GM23338 (cell line): ENCODE results near the gene ABCA4. TPM values are rescaled to one million over a fixed set of nuclear protein-coding genes. Genes with fewer than 3 reads are reported as not detected.

Source experiments
- ATAC-seq: fragments of 200-7000 bp; cut with Tn5 transposase; 3 replicates; pipeline ENCODE4 v1.9.1; 2020
- DNase-seq: peaks from one replicate; pipeline ENCODE4 v3.0.0-alpha.2; 2015; ENCODE audit warnings: low spot score
- H2AFZ ChIP-seq: fragments of 200-600 bp; sonication (generic); 2 replicates; pipeline ENCODE4 v1.8.0; 2016; ENCODE audit warnings: antibody characterized with exemption, mild to moderate bottlenecking, moderate library complexity
- H3F3A ChIP-seq: fragments of 200-600 bp; sonication (generic); replicated peaks from 2 replicates; pipeline ENCODE4 v1.8.0; 2017; ENCODE audit warnings: antibody characterized with exemption, mixed run types, low read depth
- H3K27ac ChIP-seq: fragments of 200-600 bp; sonication (generic); 2 replicates; pipeline ENCODE4 v1.6.1; 2016; ENCODE audit warnings: low read depth
- H3K27me3 ChIP-seq: fragments of 200-600 bp; sonication (generic); 2 replicates; pipeline ENCODE4 v1.8.0; 2016; ENCODE audit warnings: mild to moderate bottlenecking, mixed run types, moderate library complexity; ENCODE audit not compliant: insufficient read depth
- H3K36me3 ChIP-seq: fragments of 200-600 bp; sonication (generic); 2 replicates; pipeline ENCODE4 v1.8.0; 2016; ENCODE audit warnings: mild to moderate bottlenecking; ENCODE audit not compliant: insufficient read depth
- H3K4me1 ChIP-seq: fragments of 200-600 bp; sonication (generic); 2 replicates; pipeline ENCODE4 v1.8.0; 2016; ENCODE audit warnings: mild to moderate bottlenecking, moderate library complexity; ENCODE audit not compliant: insufficient read depth
- H3K4me2 ChIP-seq: fragments of 200-600 bp; sonication (generic); 2 replicates; pipeline ENCODE4 v1.7.1; 2017; ENCODE audit warnings: mixed run types
- H3K4me3 ChIP-seq: fragments of 200-600 bp; sonication (generic); 2 replicates; pipeline ENCODE4 v1.6.1; 2016; ENCODE audit warnings: mixed run types
- H3K79me2 ChIP-seq: fragments of 200-600 bp; sonication (generic); replicated peaks from 2 replicates; pipeline ENCODE4 v1.8.0; 2017; ENCODE audit warnings: mild to moderate bottlenecking; ENCODE audit not compliant: insufficient read depth
- H3K9me2 ChIP-seq: fragments of 200-600 bp; sonication (generic); 2 replicates; pipeline ENCODE4 v1.8.0; 2017; ENCODE audit not compliant: insufficient read depth
- H4K20me1 ChIP-seq: fragments of 200-600 bp; sonication (generic); replicated peaks from 2 replicates; pipeline ENCODE4 v1.8.0; 2017; ENCODE audit warnings: mild to moderate bottlenecking; ENCODE audit not compliant: insufficient read depth
- H3K27ac Mint-ChIP-seq: 2 replicates; pipeline ENCODE4 v1.8.0; 2020; ENCODE audit warnings: inconsistent platforms, mild to moderate bottlenecking, moderate library complexity, mixed read lengths
- H3K27me3 Mint-ChIP-seq: 3 replicates; pipeline ENCODE4 v1.8.0; 2022; ENCODE audit warnings: low read depth, mild to moderate bottlenecking, moderate library complexity, mixed read lengths, inconsistent platforms; ENCODE audit not compliant: insufficient read depth, poor library complexity
- H3K36me3 Mint-ChIP-seq: 3 replicates; pipeline ENCODE4 v1.8.0; 2021; ENCODE audit warnings: low read depth, mild to moderate bottlenecking, inconsistent platforms, moderate library complexity, mixed read lengths
- H3K4me1 Mint-ChIP-seq: 3 replicates; pipeline ENCODE4 v1.8.0; 2020; ENCODE audit warnings: mild to moderate bottlenecking, inconsistent platforms, mixed read lengths
- H3K4me3 Mint-ChIP-seq: 3 replicates; pipeline ENCODE4 v1.8.0; 2021; ENCODE audit warnings: moderate library complexity, mild to moderate bottlenecking, inconsistent platforms, mixed read lengths
- H3K9me3 Mint-ChIP-seq: 3 replicates; pipeline ENCODE4 v1.8.0; 2020; ENCODE audit warnings: moderate library complexity, mild to moderate bottlenecking, inconsistent platforms, mixed read lengths
- CREB1 ChIP-seq: fragments of 250-450 bp; sonication (Bioruptor Pico); IDR thresholded peaks from 2 replicates; pipeline ENCODE4 v1.5.0; 2020; ENCODE audit warnings: low read depth, mild to moderate bottlenecking, moderate library complexity
- ZNF114 ChIP-seq: fragments of 250-450 bp; sonication (Bioruptor Pico); IDR thresholded peaks from 2 replicates; pipeline ENCODE4 v1.5.0; 2020; ENCODE audit warnings: mild to moderate bottlenecking, moderate library complexity
- ZNF331 ChIP-seq: fragments of 250-450 bp; sonication (Bioruptor Pico); IDR thresholded peaks from 2 replicates; pipeline ENCODE4 v1.5.0; 2020; ENCODE audit warnings: low read depth, mild to moderate bottlenecking, moderate library complexity
- polyA plus RNA-seq: library from polyadenylated mRNA; unstranded; fragments of >200 nt; fragmentation: Nextera tagmentation; extraction: Ambion mirVana; gene quantifications from 2 replicates; pipeline ENCODE4 v1.2.1, GENCODE V29; 2016
- total RNA-seq: library from RNA; depleted of rRNA; stranded (reverse); fragments of >200 nt; shearing (Covaris generic); gene quantifications from 2 replicates; pipeline ENCODE4 v1.2.3, GENCODE V29; 2014
- TF ChIP-seq, protein P1 (sequence below), 2 experiments: fragments of 200-600 bp in 1 of 2; sonication (generic) in 1 of 2; conservative IDR thresholded peaks; 2 replicates each; pipeline versions ENCODE4 v1.5.1 to v1.6.1; 2016 to 2017; ENCODE audit warnings: antibody characterized with exemption in 2 of 2, low read depth in 2 of 2, mild to moderate bottlenecking in 2 of 2, moderate library complexity in 1 of 2
- TF ChIP-seq, protein P2 (sequence below): IDR thresholded peaks from one replicate; pipeline ENCODE4 v1.6.1; 2018; ENCODE audit warnings: antibody characterized with exemption; ENCODE audit not compliant: unreplicated experiment

Gene ABCA4
- total and polyA plus RNA-seq, 2 experiments from 2014 or later = not detected

DNA sequence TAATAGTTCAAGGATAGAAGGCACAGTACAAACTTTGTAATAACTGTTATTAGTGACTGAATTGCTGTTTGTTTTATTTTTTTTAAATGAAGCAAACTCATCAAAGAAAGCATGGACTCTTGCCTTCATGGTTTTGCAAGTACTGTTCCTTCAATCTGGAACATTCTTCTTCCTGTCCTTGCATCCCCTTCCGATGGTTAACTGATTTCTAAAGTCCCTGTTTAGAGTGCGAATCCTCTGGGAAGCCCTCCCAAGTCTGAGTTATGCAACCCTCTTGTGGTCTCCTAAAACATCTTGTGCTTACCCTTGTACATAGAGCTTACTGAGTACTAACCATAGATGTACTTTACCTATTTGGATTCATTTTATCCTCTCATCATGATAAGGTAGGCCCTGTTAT, 159.5 kb downstream of the ABCA4 start (continued):
- TF ChIP-seq, protein P1, sequence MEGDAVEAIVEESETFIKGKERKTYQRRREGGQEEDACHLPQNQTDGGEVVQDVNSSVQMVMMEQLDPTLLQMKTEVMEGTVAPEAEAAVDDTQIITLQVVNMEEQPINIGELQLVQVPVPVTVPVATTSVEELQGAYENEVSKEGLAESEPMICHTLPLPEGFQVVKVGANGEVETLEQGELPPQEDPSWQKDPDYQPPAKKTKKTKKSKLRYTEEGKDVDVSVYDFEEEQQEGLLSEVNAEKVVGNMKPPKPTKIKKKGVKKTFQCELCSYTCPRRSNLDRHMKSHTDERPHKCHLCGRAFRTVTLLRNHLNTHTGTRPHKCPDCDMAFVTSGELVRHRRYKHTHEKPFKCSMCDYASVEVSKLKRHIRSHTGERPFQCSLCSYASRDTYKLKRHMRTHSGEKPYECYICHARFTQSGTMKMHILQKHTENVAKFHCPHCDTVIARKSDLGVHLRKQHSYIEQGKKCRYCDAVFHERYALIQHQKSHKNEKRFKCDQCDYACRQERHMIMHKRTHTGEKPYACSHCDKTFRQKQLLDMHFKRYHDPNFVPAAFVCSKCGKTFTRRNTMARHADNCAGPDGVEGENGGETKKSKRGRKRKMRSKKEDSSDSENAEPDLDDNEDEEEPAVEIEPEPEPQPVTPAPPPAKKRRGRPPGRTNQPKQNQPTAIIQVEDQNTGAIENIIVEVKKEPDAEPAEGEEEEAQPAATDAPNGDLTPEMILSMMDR (conservative IDR thresholded peaks at IDR 0.05; ENCODE audit: low read depth in 2 of 2) = no peak
- TF ChIP-seq, protein P2, sequence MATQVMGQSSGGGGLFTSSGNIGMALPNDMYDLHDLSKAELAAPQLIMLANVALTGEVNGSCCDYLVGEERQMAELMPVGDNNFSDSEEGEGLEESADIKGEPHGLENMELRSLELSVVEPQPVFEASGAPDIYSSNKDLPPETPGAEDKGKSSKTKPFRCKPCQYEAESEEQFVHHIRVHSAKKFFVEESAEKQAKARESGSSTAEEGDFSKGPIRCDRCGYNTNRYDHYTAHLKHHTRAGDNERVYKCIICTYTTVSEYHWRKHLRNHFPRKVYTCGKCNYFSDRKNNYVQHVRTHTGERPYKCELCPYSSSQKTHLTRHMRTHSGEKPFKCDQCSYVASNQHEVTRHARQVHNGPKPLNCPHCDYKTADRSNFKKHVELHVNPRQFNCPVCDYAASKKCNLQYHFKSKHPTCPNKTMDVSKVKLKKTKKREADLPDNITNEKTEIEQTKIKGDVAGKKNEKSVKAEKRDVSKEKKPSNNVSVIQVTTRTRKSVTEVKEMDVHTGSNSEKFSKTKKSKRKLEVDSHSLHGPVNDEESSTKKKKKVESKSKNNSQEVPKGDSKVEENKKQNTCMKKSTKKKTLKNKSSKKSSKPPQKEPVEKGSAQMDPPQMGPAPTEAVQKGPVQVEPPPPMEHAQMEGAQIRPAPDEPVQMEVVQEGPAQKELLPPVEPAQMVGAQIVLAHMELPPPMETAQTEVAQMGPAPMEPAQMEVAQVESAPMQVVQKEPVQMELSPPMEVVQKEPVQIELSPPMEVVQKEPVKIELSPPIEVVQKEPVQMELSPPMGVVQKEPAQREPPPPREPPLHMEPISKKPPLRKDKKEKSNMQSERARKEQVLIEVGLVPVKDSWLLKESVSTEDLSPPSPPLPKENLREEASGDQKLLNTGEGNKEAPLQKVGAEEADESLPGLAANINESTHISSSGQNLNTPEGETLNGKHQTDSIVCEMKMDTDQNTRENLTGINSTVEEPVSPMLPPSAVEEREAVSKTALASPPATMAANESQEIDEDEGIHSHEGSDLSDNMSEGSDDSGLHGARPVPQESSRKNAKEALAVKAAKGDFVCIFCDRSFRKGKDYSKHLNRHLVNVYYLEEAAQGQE = no peak

DNA sequence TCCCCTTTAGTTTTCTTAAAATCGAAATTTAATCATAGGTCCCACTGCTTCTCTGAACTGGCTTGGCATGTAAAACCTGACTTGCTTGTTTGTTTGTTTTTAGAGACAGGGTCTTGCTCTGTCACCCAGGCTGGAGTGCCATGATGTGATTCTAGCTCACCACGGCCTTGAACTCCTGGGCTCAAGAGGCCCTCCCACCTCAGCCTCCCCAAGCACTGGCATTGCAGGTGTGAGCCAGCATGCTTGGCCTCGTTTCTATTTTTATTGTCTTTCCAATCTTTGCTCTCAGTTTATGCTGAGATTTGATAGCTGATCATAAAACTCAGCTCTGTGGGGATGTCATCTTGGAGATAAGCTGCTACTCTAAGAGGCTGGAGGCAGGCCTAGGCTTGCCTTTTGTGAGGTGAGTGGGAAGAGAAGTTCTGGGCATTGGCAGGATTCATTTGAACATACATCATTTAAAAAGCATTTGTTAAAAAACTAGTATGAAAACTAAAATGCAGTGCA, 160.3 kb downstream of the ABCA4 start:
- Histone ChIP-seq H4K20me1 (no peaks in the 10 kb centered on the region), H2AFZ (0 out of 2 replicates have a peak overlapping the region, but pooled peaks have one; percentile 1), H3K36me3 (no peaks in the 10 kb centered on the region), H3K4me2 (no peak overlapping the region), H3K27ac (no peak overlapping the region), H3K4me3 (no peak overlapping the region), H3K79me2 (no peaks in the 10 kb centered on the region), H3F3A (no peaks in the 10 kb centered on the region), H3K9me2 (0 out of 2 replicates have a peak, but pooled peaks cover 8% of the 10 kb centered on the region), H3K27me3 (no peaks in the 10 kb centered on the region), H3K4me1 (no peaks in the 10 kb centered on the region)
- Mint-ChIP-seq H3K9me3 (peaks cover 7% of the 10 kb centered on the region; the same call in 2 of the 3 replicates), H3K27me3 (peaks cover 1% of the 10 kb centered on the region), H3K27ac (no peak overlapping the region), H3K4me3 (no peak overlapping the region), H3K4me1 (no peaks in the 10 kb centered on the region), H3K36me3 (no peaks in the 10 kb centered on the region; the same call in 2 of the 3 replicates)
- DNase-seq = no peak
- TF ChIP-seq ZNF114 (no peak), ZNF331 (no peak)
- ATAC-seq = no peak

DNA sequence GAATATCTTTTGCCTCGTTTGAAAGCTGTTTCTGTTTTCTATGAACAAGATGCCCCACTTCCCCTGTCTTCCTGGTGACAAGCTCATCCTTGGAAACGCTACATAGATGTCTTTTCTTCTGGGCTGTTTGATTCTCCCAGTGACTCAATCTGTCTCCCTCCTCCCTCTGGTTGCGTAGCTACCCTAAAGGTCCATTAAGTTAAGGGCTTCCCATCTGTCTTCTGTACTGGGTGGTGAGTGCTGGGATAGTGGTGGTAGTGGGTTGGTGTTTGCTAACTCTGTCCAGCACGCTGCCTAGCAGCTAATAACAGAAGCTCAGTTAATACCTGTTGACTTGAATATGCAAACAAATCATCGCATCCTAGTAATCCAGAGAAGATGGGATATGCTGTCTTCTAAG, 161.5 kb downstream of the ABCA4 start:
- H3K4me3 Mint-ChIP-seq = no peak overlapping the region
- no peaks in the 10 kb centered on the region for H3K36me3 ChIP-seq
- H4K20me1 ChIP-seq = no peaks in the 10 kb centered on the region
- no peaks in the 10 kb centered on the region for H3K79me2 ChIP-seq
- H3K27ac Mint-ChIP-seq = no peak overlapping the region
- H3K4me3 ChIP-seq = no peak overlapping the region
- no peaks in the 10 kb centered on the region for H3K27me3 ChIP-seq
- H3K4me2 ChIP-seq = no peak overlapping the region
- no peaks in the 10 kb centered on the region for H3F3A ChIP-seq
- H3K4me1 ChIP-seq = no peaks in the 10 kb centered on the region
- H3K9me2 ChIP-seq = 0 out of 2 replicates have a peak, but pooled peaks cover 8% of the 10 kb centered on the region
- peaks cover 1% of the 10 kb centered on the region for H3K27me3 Mint-ChIP-seq
- H3K36me3 Mint-ChIP-seq = no peaks in the 10 kb centered on the region; the same call in 2 of the 3 replicates
- H3K4me1 Mint-ChIP-seq = no peaks in the 10 kb centered on the region
- DNase-seq (no peak), ATAC-seq (no peak)
- peaks cover 16% of the 10 kb centered on the region for H3K9me3 Mint-ChIP-seq
- no peak overlapping the region for H3K27ac ChIP-seq
- H2AFZ ChIP-seq = 0 out of 2 replicates have a peak overlapping the region, but pooled peaks have one; percentile 5
- TF ChIP-seq, protein P2 = no peak
- TF ChIP-seq ZNF331 (no peak), CREB1 (CRISPR knock-in tag) (no peak)
